ENCODE results near the gene PRLH. TPM values are rescaled to one million over a fixed set of nuclear protein-coding genes. Genes with fewer than 3 reads are reported as not detected.

The PRLH gene
- total and polyA plus RNA-seq, 2 of the 13 experiments (the other 11 are each of a cell fraction or from before 2014, with no cell fraction given): not detected

DNA sequence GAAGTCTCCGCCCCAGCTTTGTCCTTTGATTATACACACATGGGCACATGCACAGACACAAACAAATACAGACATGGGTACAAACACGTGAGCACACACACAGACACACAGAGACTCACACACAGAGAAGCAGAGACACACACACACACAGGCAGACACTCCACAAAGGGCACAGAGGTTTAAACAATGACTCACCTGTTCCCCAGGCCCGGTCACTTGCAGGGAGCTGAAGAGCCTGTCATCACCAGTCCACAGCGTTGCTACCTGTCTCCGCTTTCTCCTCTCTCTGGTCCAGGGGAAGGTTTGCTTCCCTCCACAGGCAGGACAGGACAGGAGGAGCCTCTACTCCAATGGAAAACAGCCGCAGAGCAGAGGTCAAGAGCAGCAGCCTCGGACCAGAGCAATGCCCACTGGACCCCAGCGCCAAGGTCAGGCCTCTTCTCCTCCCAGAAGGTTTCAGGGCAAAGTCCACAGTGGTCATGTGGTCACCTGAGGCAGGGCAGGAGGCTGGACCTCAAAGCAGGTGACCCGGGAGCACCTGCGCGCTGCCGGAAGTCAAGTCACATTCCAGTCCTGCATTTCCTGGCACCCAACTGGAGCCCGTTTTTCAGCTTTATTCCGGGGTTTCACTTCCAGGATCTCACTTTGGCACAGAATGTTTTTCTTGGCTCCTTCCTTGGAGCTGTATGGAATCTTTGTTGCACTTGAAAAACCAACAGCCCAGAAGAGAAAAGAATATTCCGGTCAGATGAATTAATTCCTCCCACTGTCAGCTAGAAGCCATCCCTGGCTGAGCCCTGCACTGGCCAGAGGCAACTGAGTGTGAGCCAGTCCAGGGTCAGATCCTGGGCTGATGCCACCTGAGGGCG lies 24.1 kb downstream of the PRLH start, which contains the start of gene RAB17 (continued):
- TF ChIP-seq, protein P1, sequence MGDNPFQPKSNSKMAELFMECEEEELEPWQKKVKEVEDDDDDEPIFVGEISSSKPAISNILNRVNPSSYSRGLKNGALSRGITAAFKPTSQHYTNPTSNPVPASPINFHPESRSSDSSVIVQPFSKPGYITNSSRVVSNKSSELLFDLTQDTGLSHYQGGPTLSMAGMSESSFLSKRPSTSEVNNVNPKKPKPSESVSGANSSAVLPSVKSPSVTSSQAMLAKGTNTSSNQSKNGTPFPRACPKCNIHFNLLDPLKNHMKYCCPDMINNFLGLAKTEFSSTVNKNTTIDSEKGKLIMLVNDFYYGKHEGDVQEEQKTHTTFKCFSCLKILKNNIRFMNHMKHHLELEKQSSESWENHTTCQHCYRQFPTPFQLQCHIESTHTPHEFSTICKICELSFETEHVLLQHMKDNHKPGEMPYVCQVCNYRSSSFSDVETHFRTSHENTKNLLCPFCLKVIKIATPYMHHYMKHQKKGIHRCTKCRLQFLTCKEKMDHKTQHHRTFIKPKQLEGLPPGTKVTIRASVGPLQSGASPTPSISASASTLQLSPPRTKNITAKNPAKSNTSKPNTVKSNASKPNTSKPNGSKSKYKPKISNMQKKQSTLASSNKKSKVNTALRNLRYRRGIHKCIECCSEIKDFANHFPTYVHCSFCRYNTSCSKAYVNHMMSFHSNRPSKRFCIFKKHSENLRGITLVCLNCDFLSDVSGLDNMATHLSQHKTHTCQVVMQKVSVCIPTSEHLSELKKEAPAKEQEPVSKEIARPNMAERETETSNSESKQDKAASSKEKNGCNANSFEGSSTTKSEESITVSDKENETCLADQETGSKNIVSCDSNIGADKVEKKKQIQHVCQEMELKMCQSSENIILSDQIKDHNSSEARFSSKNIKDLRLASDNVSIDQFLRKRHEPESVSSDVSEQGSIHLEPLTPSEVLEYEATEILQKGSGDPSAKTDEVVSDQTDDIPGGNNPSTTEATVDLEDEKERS (CRISPR knock-in tag; IDR thresholded peaks at IDR 0.05): peak; percentile 96
- TF ChIP-seq ZNF124 (CRISPR knock-in tag; IDR thresholded peaks at IDR 0.05): peak; percentile 66; the same call in 1 of the 2 replicates
- no peak for TF ChIP-seq ZNF432 (CRISPR knock-in tag; IDR thresholded peaks at IDR 0.05; ENCODE audit: borderline replicate concordance)
- TF ChIP-seq ATM (IDR thresholded peaks at IDR 0.05; ENCODE audit: borderline replicate concordance): no peak
- TF ChIP-seq LCORL (IDR thresholded peaks at IDR 0.05): no peak
- TF ChIP-seq LCORL (CRISPR knock-in tag; IDR thresholded peaks at IDR 0.05): peak; percentile 98; the same call in 1 of the 2 replicates
- no peak for TF ChIP-seq MTF1 (CRISPR knock-in tag; IDR thresholded peaks at IDR 0.05)
- TF ChIP-seq, protein P2, sequence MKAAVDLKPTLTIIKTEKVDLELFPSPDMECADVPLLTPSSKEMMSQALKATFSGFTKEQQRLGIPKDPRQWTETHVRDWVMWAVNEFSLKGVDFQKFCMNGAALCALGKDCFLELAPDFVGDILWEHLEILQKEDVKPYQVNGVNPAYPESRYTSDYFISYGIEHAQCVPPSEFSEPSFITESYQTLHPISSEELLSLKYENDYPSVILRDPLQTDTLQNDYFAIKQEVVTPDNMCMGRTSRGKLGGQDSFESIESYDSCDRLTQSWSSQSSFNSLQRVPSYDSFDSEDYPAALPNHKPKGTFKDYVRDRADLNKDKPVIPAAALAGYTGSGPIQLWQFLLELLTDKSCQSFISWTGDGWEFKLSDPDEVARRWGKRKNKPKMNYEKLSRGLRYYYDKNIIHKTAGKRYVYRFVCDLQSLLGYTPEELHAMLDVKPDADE (CRISPR knock-in tag; IDR thresholded peaks at IDR 0.05): no peak
- TF ChIP-seq, protein P3, sequence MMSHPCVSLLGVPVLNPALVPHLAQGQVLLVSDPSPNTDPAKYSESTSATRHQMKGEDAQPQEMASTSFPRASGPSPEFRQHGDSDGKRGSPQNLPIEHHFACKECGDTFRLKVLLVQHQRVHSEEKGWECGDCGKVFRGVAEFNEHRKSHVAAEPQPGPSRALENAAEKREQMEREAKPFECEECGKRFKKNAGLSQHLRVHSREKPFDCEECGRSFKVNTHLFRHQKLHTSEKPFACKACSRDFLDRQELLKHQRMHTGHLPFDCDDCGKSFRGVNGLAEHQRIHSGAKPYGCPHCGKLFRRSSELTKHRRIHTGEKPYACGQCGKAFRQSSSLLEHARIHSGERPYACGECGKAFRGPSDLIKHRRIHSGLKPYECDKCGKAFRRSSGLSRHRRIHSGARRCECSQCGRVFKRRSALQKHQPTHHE (CRISPR knock-in tag; IDR thresholded peaks at IDR 0.05; ENCODE audit: borderline replicate concordance): peak; percentile 91; the same call in 1 of the 2 replicates
- peak; percentile 78 for TF ChIP-seq FOXA3 (CRISPR knock-in tag; IDR thresholded peaks at IDR 0.05)
- 0 out of 2 replicates have a peak, but pooled peaks have one; percentile 68 for TF ChIP-seq KMT2A (CRISPR knock-in tag; IDR thresholded peaks at IDR 0.05)
- peak; percentile 89 for TF ChIP-seq ZNF274 (CRISPR knock-in tag; IDR thresholded peaks at IDR 0.05)
- TF ChIP-seq GABPB1 (CRISPR knock-in tag; IDR thresholded peaks at IDR 0.05): peak; percentile 90
- TF ChIP-seq EHMT2 (IDR thresholded peaks at IDR 0.05; ENCODE audit: borderline replicate concordance, low read depth, low read length): no peak
- TF ChIP-seq, protein P4, sequence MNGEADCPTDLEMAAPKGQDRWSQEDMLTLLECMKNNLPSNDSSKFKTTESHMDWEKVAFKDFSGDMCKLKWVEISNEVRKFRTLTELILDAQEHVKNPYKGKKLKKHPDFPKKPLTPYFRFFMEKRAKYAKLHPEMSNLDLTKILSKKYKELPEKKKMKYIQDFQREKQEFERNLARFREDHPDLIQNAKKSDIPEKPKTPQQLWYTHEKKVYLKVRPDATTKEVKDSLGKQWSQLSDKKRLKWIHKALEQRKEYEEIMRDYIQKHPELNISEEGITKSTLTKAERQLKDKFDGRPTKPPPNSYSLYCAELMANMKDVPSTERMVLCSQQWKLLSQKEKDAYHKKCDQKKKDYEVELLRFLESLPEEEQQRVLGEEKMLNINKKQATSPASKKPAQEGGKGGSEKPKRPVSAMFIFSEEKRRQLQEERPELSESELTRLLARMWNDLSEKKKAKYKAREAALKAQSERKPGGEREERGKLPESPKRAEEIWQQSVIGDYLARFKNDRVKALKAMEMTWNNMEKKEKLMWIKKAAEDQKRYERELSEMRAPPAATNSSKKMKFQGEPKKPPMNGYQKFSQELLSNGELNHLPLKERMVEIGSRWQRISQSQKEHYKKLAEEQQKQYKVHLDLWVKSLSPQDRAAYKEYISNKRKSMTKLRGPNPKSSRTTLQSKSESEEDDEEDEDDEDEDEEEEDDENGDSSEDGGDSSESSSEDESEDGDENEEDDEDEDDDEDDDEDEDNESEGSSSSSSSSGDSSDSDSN (CRISPR knock-in tag; IDR thresholded peaks at IDR 0.05): peak; percentile 91
- TF ChIP-seq, protein P5, sequence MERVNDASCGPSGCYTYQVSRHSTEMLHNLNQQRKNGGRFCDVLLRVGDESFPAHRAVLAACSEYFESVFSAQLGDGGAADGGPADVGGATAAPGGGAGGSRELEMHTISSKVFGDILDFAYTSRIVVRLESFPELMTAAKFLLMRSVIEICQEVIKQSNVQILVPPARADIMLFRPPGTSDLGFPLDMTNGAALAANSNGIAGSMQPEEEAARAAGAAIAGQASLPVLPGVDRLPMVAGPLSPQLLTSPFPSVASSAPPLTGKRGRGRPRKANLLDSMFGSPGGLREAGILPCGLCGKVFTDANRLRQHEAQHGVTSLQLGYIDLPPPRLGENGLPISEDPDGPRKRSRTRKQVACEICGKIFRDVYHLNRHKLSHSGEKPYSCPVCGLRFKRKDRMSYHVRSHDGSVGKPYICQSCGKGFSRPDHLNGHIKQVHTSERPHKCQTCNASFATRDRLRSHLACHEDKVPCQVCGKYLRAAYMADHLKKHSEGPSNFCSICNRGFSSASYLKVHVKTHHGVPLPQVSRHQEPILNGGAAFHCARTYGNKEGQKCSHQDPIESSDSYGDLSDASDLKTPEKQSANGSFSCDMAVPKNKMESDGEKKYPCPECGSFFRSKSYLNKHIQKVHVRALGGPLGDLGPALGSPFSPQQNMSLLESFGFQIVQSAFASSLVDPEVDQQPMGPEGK (CRISPR knock-in tag; IDR thresholded peaks at IDR 0.05): peak; percentile 69
- TF ChIP-seq RARA (CRISPR knock-in tag; IDR thresholded peaks at IDR 0.05): peak; percentile 94
- TF ChIP-seq ISL2 (CRISPR knock-in tag; IDR thresholded peaks at IDR 0.05): peak; percentile 84
- TF ChIP-seq ZFP90 (CRISPR knock-in tag; IDR thresholded peaks at IDR 0.05; ENCODE audit: borderline replicate concordance): peak; percentile 95; the same call in 1 of the 2 replicates
